Parathyroid adenoma (tissue), 2 donors: ENCODE results near the gene TOMM6.

Source experiments
- H2AFZ ChIP-seq: fragments of 300-600 bp; sonication (generic); one replicate; pipeline ENCODE4 v1.7.0; 2017; ENCODE audit warnings: antibody characterized with exemption, mild to moderate bottlenecking
- H3K27ac ChIP-seq: fragments of 300-600 bp; sonication (generic); one replicate; pipeline ENCODE4 v1.7.0; 2017
- H3K27me3 ChIP-seq: fragments of 300-600 bp; sonication (generic); one replicate; pipeline ENCODE4 v1.7.0; 2017; ENCODE audit warnings: low read length; ENCODE audit not compliant: control insufficient read depth, insufficient read depth
- H3K36me3 ChIP-seq: fragments of 300-600 bp; sonication (generic); one replicate; pipeline ENCODE4 v1.7.0; 2017; ENCODE audit warnings: low read length; ENCODE audit not compliant: control insufficient read depth, insufficient read depth
- H3K4me1 ChIP-seq: fragments of 300-600 bp; sonication (generic); one replicate; pipeline ENCODE4 v1.7.0; 2017; ENCODE audit warnings: control low read depth
- H3K4me2 ChIP-seq: fragments of 300-600 bp; sonication (generic); one replicate; pipeline ENCODE4 v1.7.0; 2017; ENCODE audit warnings: low read length
- H3K4me3 ChIP-seq: fragments of 300-600 bp; sonication (generic); one replicate; pipeline ENCODE4 v1.7.0; 2017; ENCODE audit warnings: low read depth, low read length
- H3K79me2 ChIP-seq: fragments of 300-600 bp; sonication (generic); one replicate; pipeline ENCODE4 v1.7.0; 2017; ENCODE audit warnings: control low read depth
- H3K9ac ChIP-seq: fragments of 300-600 bp; sonication (generic); one replicate; pipeline ENCODE4 v1.7.0; 2017; ENCODE audit warnings: mild to moderate bottlenecking
- H3K9me3 ChIP-seq: fragments of 300-600 bp; sonication (generic); one replicate; pipeline ENCODE4 v1.7.0; 2017; ENCODE audit warnings: low read length; ENCODE audit not compliant: control insufficient read depth
- CTCF ChIP-seq: fragments of 300-600 bp; sonication (generic); IDR thresholded peaks from one replicate; pipeline ENCODE4 v1.7.0; 2017; ENCODE audit warnings: antibody characterized with exemption, mild to moderate bottlenecking
- donor health status: primary hyperparathyroidism.

TOMM6 gene

GRCh38 chr6:41757271-41757670 lies 30.2 kb upstream of the TOMM6 start:
- no peak overlapping the region for H2AFZ ChIP-seq
- no peak for TF ChIP-seq CTCF
- H3K79me2 ChIP-seq: no peaks in the 10 kb centered on the region
- H3K4me1 ChIP-seq: no peaks in the 10 kb centered on the region
- no peak overlapping the region for H3K4me2 ChIP-seq
- no peaks in the 10 kb centered on the region for H3K9me3 ChIP-seq
- no peaks in the 10 kb centered on the region for H3K36me3 ChIP-seq
- no peaks in the 10 kb centered on the region for H3K27me3 ChIP-seq
- H3K9ac ChIP-seq: no peak overlapping the region
- H3K4me3 ChIP-seq: no peak overlapping the region
- no peak overlapping the region for H3K27ac ChIP-seq

- no peaks in the 10 kb centered on the region for H3K27me3 ChIP-seq
- H3K4me2 ChIP-seq: no peak overlapping the region
- no peak overlapping the region for H2AFZ ChIP-seq
- H3K9ac ChIP-seq: no peak overlapping the region
- H3K9me3 ChIP-seq: no peaks in the 10 kb centered on the region
- H3K27ac ChIP-seq: no peak overlapping the region
- TF ChIP-seq CTCF: no peak
- H3K4me3 ChIP-seq: no peak overlapping the region
- no peaks in the 10 kb centered on the region for H3K79me2 ChIP-seq
- H3K4me1 ChIP-seq: no peaks in the 10 kb centered on the region
- H3K36me3 ChIP-seq: no peaks in the 10 kb centered on the region
Observed at GRCh38 chr6:41757931-41758640, 29.4 kb upstream of the TOMM6 start.

- Histone ChIP-seq H3K9me3 (no peaks in the 10 kb centered on the region), H3K27me3 (no peaks in the 10 kb centered on the region), H3K9ac (no peak overlapping the region), H3K4me2 (no peak overlapping the region), H3K4me3 (no peak overlapping the region), H3K27ac (no peak overlapping the region), H3K79me2 (no peaks in the 10 kb centered on the region), H3K4me1 (no peaks in the 10 kb centered on the region), H2AFZ (no peak overlapping the region), H3K36me3 (no peaks in the 10 kb centered on the region)
- TF ChIP-seq CTCF: no peak
Observed at GRCh38 chr6:41758641-41759035, 28.9 kb upstream of the TOMM6 start.

- H2AFZ ChIP-seq: no peak overlapping the region
- no peak overlapping the region for H3K9ac ChIP-seq
Observed at GRCh38 chr6:41759106-41759904, 28.2 kb upstream of the TOMM6 start.

More at GRCh38 chr6:41759106-41759904, 28.2 kb upstream of the TOMM6 start:
- TF ChIP-seq CTCF: no peak
- Histone ChIP-seq H3K27me3 (no peaks in the 10 kb centered on the region), H3K27ac (no peak overlapping the region), H3K4me2 (no peak overlapping the region), H3K9me3 (no peaks in the 10 kb centered on the region), H3K79me2 (no peaks in the 10 kb centered on the region), H3K4me1 (no peaks in the 10 kb centered on the region), H3K4me3 (no peak overlapping the region), H3K36me3 (no peaks in the 10 kb centered on the region)
